ENCODE data around the gene NFYC.
A peak's percentile ranks its signal among the peaks of the same experiment; 100 is the strongest.

Gene NFYC

GRCh38 chr1:40749817-40750216 lies 58.3 kb downstream of the NFYC start:
- no peak for DNase-seq (ENCODE audit: low read depth, low spot score)
- H3K4me3 ChIP-seq (ENCODE audit: low read length): no peak overlapping the region

DNA sequence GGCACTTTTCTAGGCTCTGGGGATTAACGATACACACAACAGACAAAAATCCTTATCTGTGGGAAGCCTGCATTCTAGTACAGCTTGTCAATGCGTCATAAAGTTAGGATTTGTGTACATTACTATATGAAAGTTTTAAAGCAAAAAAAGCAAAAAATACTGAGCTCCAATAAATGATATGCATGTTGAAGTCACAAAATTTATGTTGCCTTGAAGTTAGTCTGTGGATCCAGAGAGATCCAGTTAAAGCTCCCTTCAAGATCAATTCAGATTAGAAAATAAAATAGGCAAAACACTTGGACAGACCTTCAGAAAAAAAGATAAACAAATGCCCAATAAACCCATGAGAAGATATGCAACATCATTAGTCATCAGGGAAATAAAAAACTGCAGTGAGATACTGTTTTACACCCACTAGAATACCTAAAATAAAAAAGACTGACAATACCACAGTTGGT lies 59.0 kb downstream of the NFYC start:
- DNase-seq (ENCODE audit: low read depth, low spot score): no peak
- H3K4me3 ChIP-seq (ENCODE audit: low read length): no peak overlapping the region

DNA sequence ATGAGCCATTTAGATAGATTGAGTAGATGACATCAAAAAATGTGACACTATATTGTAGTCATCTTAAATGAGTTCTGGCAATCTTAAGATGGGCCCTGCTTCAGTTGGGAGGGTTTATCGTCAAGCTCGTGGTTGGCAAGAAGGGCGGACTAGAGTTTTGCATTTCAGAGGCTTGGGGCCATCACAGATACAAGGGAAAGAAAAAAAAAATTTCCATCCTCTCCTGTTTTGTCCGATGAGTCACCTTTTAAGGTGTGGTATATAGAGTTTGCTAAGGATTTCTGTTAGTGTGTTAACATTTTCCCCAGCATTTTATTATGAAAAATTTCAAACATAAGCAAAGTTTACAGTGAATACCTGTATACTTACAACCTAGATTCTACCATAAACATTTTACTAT lies 60.3 kb downstream of the NFYC start:
- H3K4me3 ChIP-seq (ENCODE audit: low read length): no peak overlapping the region

GRCh38 chr1:40753142-40753882 lies 61.8 kb downstream of the NFYC start:
- H3K4me3 ChIP-seq (ENCODE audit: low read length): no peak overlapping the region
- DNase-seq (ENCODE audit: low read depth, low spot score): no peak

More for the DNA sequence above, 60.3 kb downstream of the NFYC start:
- DNase-seq (ENCODE audit: low read depth, low spot score): no peak

DNA sequence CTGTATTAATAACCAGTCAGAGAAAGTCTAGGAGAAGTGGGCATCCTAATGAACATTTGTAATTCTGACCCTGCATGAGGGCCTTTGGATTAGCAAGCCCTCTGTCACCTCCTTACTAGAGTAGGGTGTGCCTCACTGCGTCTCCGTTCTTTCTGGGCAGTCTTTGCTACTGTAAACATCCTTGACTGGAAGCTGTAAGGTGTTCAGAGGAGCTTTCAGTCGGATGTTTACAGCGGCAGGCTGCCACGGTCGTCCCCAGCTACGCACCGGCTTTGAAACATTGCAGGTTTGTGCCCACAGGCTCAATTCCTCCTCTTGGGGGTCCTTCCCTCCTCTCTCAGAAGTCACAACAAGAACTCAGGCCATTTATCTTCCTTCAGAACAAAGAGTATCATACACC lies 62.7 kb downstream of the NFYC start:
- DNase-seq (ENCODE audit: low read depth, low spot score): no peak
- H3K4me3 ChIP-seq (ENCODE audit: low read length): no peak overlapping the region

DNA sequence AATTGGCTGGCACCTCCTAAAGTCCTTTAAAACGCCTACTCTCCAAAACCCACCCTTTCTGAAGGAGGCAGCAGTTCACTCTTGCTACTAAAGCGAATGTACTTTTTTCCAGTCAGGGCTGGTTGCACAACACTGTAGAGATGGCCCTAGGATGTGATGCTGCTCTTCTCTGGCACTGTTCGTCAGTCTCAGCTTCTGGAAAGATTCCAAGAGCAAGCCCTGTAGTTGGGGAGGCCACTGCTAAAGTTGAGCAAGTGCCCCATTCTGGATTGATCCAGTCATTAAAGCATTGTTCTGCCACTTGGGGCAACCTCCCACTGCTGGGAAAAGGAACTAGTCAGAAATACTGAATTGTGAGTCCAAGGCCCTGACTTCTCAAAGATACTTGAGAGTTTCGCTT lies 63.6 kb downstream of the NFYC start:
- no peak for DNase-seq (ENCODE audit: low read depth, low spot score)
- H3K4me3 ChIP-seq (ENCODE audit: low read length): no peak overlapping the region

DNA sequence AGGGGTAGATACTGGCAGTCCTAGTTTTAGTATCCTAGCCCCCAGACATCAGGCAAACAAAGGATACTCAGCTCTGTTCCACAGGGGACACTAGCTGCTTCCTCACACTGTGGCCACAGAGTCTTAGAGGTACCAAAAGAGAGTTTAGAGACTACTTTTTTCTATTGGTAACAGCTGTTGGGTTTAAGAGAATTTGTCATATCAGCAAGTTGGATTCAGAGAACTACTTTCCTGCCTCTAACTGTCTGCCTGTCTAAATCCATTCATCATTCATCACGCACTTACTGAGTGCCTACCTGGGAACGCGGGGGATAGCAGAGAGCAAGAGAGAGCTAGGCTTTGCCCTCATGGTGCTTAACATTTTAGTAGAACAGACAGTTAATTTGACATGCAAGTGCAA lies 65.0 kb downstream of the NFYC start:
- H3K4me3 ChIP-seq (ENCODE audit: low read length): no peak overlapping the region
- DNase-seq (ENCODE audit: low read depth, low spot score): no peak

- no peak overlapping the region for H3K4me3 ChIP-seq (ENCODE audit: low read length)
- DNase-seq (ENCODE audit: low read depth, low spot score): no peak
These were observed 65.6 kb downstream of the NFYC start for GRCh38 chr1:40757084-40757483.

- no peak overlapping the region for H3K4me3 ChIP-seq (ENCODE audit: low read length)
- no peak for DNase-seq (ENCODE audit: low read depth, low spot score)
These were observed 66.5 kb downstream of the NFYC start for GRCh38 chr1:40758004-40758403.

DNA sequence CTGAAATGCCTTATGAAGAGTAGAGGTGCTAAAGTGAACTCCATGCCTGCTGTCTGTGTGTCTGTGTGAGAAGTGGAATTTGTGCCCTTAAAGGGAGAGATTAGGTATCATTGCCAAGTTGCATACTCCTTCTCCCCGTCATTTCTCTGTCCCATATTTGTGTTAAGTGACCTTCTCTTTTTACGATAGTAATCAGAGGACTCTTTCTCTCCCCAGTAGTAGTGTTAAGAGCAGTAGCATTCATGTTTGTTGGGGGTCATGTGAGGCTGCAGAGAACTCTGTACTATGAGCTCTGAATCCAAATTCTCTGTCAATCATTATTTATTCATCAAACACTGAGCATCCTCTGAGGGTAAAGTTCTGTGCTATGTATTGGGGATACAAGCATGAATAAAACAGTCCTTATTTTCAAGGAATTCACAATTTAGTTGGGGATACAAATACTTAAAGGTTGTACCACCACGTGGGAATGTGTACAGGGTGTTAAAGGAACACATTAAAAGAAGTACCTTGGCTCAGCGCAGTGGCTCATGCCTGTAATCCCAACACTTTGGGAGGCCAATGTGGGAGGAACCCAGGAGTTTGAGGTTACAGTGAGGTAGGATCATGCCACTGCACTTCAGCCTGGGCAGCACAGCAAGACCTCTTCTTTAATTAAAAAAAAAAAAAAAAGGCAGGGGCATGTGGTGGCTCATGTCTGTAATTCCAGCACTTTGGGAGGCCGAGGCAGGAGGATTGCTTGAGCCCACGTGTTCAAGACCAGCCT lies 67.3 kb downstream of the NFYC start:
- no peak overlapping the region for H3K4me3 ChIP-seq (ENCODE audit: low read length)
- DNase-seq (ENCODE audit: low read depth, low spot score): no peak

GRCh38 chr1:40760984-40761383 lies 69.5 kb downstream of the NFYC start:
- DNase-seq (ENCODE audit: low read depth, low spot score): no peak
- no peak overlapping the region for H3K4me3 ChIP-seq (ENCODE audit: low read length)

GRCh38 chr1:40762144-40762923 lies 70.8 kb downstream of the NFYC start:
- H3K4me3 ChIP-seq (ENCODE audit: low read length): no peak overlapping the region
- no peak for DNase-seq (ENCODE audit: low read depth, low spot score)

DNA sequence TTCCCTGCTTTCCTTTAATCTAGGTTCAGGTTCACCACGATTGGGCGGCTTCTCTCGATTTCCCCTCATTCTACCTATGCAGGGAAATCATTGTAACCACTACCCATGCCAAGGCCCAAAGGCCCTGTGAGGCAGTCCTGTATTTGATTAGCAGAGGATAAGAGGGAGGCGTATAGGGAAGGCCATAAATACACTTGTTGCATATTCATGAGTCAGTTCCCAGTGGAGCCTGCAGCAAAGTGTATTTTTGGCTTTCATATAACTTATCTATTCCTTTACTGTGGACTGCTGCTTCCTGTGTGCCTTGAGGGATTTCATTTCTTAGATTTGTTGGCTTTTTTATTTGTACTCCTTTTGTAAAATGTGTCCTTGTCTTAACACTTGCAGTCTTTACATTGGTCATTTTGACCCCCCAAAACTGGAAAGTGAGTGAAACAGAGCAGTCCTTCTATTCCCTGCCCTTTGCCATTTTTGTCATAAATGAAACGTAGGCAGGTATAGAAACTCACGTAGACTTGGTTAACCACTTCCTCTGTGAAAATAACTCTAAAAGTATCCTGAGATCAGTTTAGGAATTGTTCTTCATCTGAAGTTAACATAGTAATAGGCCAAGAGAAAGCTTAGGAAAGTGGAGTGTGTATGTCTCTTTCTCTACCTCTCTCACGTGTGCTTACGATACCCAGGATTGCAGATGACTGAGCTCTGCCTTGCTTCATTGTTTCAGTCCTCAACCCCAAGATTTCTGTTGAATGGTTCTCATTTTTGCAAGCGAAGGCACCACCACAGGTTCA lies 72.4 kb downstream of the NFYC start:
- peak overlapping the region; percentile 11; the same call in 1 of the 2 replicates for H3K4me3 ChIP-seq (ENCODE audit: low read length)
- DNase-seq (ENCODE audit: low read depth, low spot score): no peak

GRCh38 chr1:40764981-40765380 lies 73.5 kb downstream of the NFYC start:
- no peak for DNase-seq (ENCODE audit: low read depth, low spot score)
- no peak overlapping the region for H3K4me3 ChIP-seq (ENCODE audit: low read length)

GRCh38 chr1:40766017-40766416 lies 74.5 kb downstream of the NFYC start:
- DNase-seq (ENCODE audit: low read depth, low spot score): no peak
- H3K4me3 ChIP-seq (ENCODE audit: low read length): no peak overlapping the region

- H3K4me3 ChIP-seq (ENCODE audit: low read length): no peak overlapping the region
- no peak for DNase-seq (ENCODE audit: low read depth, low spot score)
These were observed 75.1 kb downstream of the NFYC start for GRCh38 chr1:40766560-40766959.

- DNase-seq (ENCODE audit: low read depth, low spot score): no peak
- H3K4me3 ChIP-seq (ENCODE audit: low read length): no peak overlapping the region
These were observed 76.9 kb downstream of the NFYC start for GRCh38 chr1:40768146-40768990.

- DNase-seq (ENCODE audit: low read depth, low spot score): peak; percentile 28
- H3K4me3 ChIP-seq (ENCODE audit: low read length): no peak overlapping the region
These were observed 78.3 kb downstream of the NFYC start for GRCh38 chr1:40769815-40770214.

All from Jurkat, Clone E6-1 (cell line).